Colonic mucosa (tissue), 4 donors: ENCODE data around the gene FBXO2. TPM values are rescaled to one million over a fixed set of nuclear protein-coding genes. Genes with fewer than 3 reads are reported as not detected.
"Not testable (repeated sequence)": the region's sequence is repeated elsewhere in the genome, so short reads cannot be mapped to it uniquely, and the experiment has no call there.

Experiments used
- DNase-seq: peaks from one replicate; pipeline ENCODE4 v3.0.0-alpha.2; 2020
- H3K27ac ChIP-seq: fragments of 200-600 bp; one replicate; pipeline ENCODE4 v1.8.0; 2021
- H3K27me3 ChIP-seq: fragments of 200-600 bp; one replicate; pipeline ENCODE4 v1.8.0; 2021
- H3K36me3 ChIP-seq: fragments of 200-600 bp; one replicate; pipeline ENCODE4 v1.8.0; 2021
- H3K4me1 ChIP-seq: fragments of 200-600 bp; one replicate; pipeline ENCODE4 v1.8.0; 2021; ENCODE audit warnings: mild to moderate bottlenecking
- H3K4me3 ChIP-seq: fragments of 200-600 bp; one replicate; pipeline ENCODE4 v1.8.0; 2021
- H3K9ac ChIP-seq, 2 donors: one replicate each; pipeline ENCODE4 v1.7.0; 2013; ENCODE audit warnings: control low read depth in 2 of 2, low read depth in 2 of 2, low read length in 2 of 2
- H3K9me3 ChIP-seq: fragments of 200-600 bp; one replicate; pipeline ENCODE4 v1.8.0; 2021
- intact Hi-C: fragments of 100-400 bp; cut with DNase I; formaldehyde crosslinking; loops from one replicate; pipeline ENCODE4 v1.14.1; 2022
- total RNA-seq, 2 donors: library from RNA; stranded (reverse); fragmentation: NEBNext Ultra II Directional in 1 of 2; extraction: Animal tissue kit (Norgen Biotek cat#: 25700) in 1 of 2; gene quantifications; one replicate each; pipeline ENCODE4 v1.2.1, GENCODE V29; 2021
- TF ChIP-seq, protein P1 (sequence below): fragments of 200-600 bp; IDR thresholded peaks from one replicate; pipeline ENCODE4 v1.8.0; 2022; ENCODE audit warnings: antibody characterized with exemption, mild to moderate bottlenecking
- donor health status: healthy.
- donor health status: DM: no; HTN: no; CAD: no.
- donor health status: DM: no; HTN: no; CAD: no.

FBXO2 gene
- total RNA-seq, 2 donors from 2014 or later: 1.2 TPM

DNA sequence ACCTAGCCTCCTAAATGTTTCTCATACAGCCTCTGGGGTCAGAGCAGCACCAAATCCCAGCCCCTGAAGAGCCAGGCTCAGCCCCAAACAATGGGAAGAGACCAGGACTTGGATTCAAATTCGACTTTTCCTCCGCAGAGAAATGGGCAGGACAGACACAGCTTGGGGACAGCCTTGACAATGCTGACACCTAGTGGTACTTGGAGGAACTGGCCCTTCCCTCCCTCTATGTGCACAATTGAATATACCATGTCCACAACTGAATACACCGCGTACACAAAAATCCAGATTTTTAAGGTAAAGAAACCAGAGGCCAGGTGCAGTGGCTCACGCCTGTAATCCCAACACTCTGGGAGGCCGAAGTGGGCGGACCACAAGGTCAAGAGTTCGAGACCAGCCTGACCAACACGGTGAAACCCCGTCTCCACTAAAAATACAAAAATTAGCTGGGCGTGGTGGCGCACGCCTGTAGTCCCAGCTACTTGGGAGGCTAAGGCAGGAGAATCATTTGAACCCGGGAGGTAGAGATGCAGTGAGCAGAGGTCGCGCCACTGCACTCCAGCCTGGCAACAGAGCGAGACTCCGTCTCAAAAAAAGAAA, 11.7 kb downstream of the FBXO2 start:
- intact Hi-C loops: loop anchor here (5.0 kb wide), 3 partner anchors 305 to 605 kb away; no protein-coding TSS in a partner anchor
- H3K4me1 ChIP-seq, H3K36me3 ChIP-seq, H3K9ac ChIP-seq, H3K9me3 ChIP-seq, H3K4me3 ChIP-seq, H3K27me3 ChIP-seq, H3K27ac ChIP-seq: not testable (repeated sequence)
- DNase-seq: peak; percentile 69
- TF ChIP-seq, protein P1, sequence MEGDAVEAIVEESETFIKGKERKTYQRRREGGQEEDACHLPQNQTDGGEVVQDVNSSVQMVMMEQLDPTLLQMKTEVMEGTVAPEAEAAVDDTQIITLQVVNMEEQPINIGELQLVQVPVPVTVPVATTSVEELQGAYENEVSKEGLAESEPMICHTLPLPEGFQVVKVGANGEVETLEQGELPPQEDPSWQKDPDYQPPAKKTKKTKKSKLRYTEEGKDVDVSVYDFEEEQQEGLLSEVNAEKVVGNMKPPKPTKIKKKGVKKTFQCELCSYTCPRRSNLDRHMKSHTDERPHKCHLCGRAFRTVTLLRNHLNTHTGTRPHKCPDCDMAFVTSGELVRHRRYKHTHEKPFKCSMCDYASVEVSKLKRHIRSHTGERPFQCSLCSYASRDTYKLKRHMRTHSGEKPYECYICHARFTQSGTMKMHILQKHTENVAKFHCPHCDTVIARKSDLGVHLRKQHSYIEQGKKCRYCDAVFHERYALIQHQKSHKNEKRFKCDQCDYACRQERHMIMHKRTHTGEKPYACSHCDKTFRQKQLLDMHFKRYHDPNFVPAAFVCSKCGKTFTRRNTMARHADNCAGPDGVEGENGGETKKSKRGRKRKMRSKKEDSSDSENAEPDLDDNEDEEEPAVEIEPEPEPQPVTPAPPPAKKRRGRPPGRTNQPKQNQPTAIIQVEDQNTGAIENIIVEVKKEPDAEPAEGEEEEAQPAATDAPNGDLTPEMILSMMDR: peak; percentile 92

DNA sequence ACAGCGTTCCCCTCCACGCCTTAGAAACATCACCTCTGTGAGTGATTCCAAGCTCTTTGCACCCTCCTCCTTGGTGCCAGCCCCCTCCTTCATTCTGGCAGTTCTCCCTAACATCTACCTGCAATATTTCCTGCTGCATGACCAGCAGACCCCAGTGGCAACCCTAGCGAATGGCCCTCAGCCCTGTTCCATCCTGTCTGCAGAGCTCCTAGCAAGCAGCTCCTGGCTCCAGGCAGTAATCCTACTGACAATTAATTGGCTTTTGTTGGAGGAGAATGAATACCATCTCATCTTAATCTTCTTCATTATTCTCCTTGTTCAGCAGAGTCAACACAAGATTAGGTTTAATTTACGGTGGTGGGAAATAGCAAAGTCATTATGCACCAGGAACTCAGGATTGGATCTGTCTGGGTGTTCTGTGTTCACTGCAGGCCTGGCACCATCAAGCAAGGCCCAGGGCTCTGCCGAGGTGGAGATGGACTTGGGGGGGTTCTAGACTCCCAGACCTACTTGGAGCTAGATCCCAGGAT, 12.4 kb downstream of the FBXO2 start:
- Histone ChIP-seq H3K27ac (no peak overlapping the region), H3K9me3 (no peaks in the 10 kb centered on the region), H3K4me3 (no peak overlapping the region), H3K36me3 (no peaks in the 10 kb centered on the region), H3K4me1 (no peaks in the 10 kb centered on the region), H3K9ac (no peak overlapping the region), H3K27me3 (no peaks in the 10 kb centered on the region)
- TF ChIP-seq, protein P1: no peak
- intact Hi-C loops: loop anchor here (5.0 kb wide), 3 partner anchors 305 to 605 kb away; no protein-coding TSS in a partner anchor
- DNase-seq: no peak

DNA sequence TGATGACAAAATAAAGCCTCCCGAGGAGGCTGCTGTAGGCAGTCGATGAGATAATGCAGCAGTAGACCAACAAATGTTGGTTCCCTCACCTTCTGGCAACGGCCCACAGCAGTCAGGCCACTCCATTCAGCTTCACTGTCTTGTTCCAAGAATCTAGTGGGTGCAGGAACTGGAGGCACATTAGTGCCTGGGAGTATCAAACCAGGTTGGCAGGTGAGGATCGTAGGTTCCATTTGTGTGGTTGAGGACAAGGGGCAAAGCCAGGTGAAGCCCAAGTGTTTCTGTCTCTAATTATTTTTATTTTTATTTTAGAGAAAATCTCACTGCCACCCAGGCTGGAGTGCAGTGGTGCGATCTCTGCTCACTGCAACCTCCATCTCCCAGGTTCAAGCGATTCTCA, 13.3 kb downstream of the FBXO2 start:
- H3K27ac ChIP-seq: no peak overlapping the region
- no peaks in the 10 kb centered on the region for H3K36me3 ChIP-seq
- H3K27me3 ChIP-seq: no peaks in the 10 kb centered on the region
- intact Hi-C loops: loop anchor here (5.0 kb wide), 3 partner anchors 304 to 604 kb away; no protein-coding TSS in a partner anchor
- no peak for DNase-seq
- TF ChIP-seq, protein P1: no peak
- H3K9ac ChIP-seq: no peak overlapping the region
- H3K4me3 ChIP-seq: no peak overlapping the region
- no peaks in the 10 kb centered on the region for H3K9me3 ChIP-seq
- no peaks in the 10 kb centered on the region for H3K4me1 ChIP-seq

DNA sequence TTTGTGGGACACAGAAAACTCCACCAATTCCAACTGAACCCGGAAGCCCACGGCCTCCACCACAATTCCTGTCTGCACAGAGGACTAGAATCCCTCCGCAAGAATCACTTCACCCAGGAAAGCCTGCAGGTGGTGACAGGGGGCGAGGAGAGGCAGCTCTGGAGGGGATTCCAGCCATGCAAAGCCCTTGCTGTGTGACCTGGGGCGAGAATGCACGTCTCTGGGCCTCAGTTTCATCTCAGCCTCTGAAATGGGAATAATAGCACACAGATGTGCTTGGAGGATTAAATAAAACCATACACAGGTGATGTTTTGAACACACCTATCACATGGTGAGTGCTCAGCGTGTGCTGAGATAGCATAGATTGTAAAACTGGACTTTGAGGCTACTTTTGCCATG, 14.1 kb downstream of the FBXO2 start:
- H3K9ac ChIP-seq: no peak overlapping the region
- no peaks in the 10 kb centered on the region for H3K36me3 ChIP-seq
- TF ChIP-seq, protein P1: no peak
- no peak overlapping the region for H3K27ac ChIP-seq
- no peaks in the 10 kb centered on the region for H3K27me3 ChIP-seq
- H3K4me3 ChIP-seq: no peak overlapping the region
- H3K9me3 ChIP-seq: no peaks in the 10 kb centered on the region
- DNase-seq: no peak
- no peaks in the 10 kb centered on the region for H3K4me1 ChIP-seq
- intact Hi-C loops: loop anchor here (5.0 kb wide), 3 partner anchors 303 to 603 kb away; no protein-coding TSS in a partner anchor

DNA sequence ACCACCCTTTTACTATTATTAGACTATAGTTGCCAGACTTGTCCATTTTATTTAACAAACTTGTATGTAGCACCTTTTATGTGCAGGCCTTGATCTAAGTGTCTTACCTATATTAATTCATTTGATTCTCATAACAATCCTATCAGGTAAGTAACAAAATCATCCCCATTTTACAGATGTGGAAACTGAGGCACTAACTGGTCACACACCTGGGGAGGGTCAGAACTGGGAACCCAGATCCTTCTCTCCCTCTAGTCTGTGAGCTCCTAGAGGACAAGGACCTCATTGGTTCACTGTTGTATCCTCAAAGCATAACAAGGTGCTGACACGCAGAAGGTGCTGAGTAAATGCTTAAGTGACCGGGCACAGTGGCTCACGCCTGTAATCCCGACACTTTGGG, 14.9 kb downstream of the FBXO2 start:
- intact Hi-C loops: no loop called here
- DNase-seq: no peak
- no peaks in the 10 kb centered on the region for H3K36me3 ChIP-seq
- H3K27me3 ChIP-seq: no peaks in the 10 kb centered on the region
- TF ChIP-seq, protein P1: no peak
- H3K27ac ChIP-seq: no peak overlapping the region
- H3K9ac ChIP-seq: no peak overlapping the region
- H3K9me3 ChIP-seq: no peaks in the 10 kb centered on the region
- H3K4me3 ChIP-seq: no peak overlapping the region
- H3K4me1 ChIP-seq: no peaks in the 10 kb centered on the region
